B cell (primary cell): ENCODE results near the gene MYO1C. TPM values are rescaled to one million over a fixed set of nuclear protein-coding genes. Genes with fewer than 3 reads are reported as not detected.
"Not testable (repeated sequence)": the region's sequence is repeated elsewhere in the genome, so short reads cannot be mapped to it uniquely, and the experiment has no call there.

Source experiments
- ATAC-seq: fragments of 200-7000 bp; cut with Tn5 transposase; one replicate; pipeline ENCODE4 v1.10.0; 2021; ENCODE audit warnings: low read depth, mild to moderate bottlenecking, moderate number of reproducible peaks, moderate library complexity
- CTCF ChIA-PET: fragments of 350-600 bp; sonication (Branson Sonifier 250); formaldehyde crosslinking; loops from one replicate; lab custom pipeline; 2021; ENCODE audit warnings: antibody characterized with exemption, inconsistent platforms; lab: Charles Lee
- POLR2A ChIA-PET: fragments of 350-600 bp; sonication (Branson Sonifier 250); formaldehyde crosslinking; loops from one replicate; lab custom pipeline; 2021; ENCODE audit warnings: antibody characterized with exemption; lab: Charles Lee
- DNase-seq: peaks from one replicate; pipeline ENCODE4 v3.0.0; 2013
- H2AFZ ChIP-seq: 2 replicates; pipeline ENCODE4 v1.6.1; 2012; ENCODE audit warnings: mild to moderate bottlenecking, low read depth, low read length; ENCODE audit not compliant: insufficient read depth, poor library complexity, severe bottlenecking
- H3K27ac ChIP-seq, 2 donors: 1 replicate in 1 of 2; 2 replicates in 1 of 2; pipeline ENCODE4 v1.5.1; 2012 to 2013; ENCODE audit warnings: low read length in 2 of 2, mild to moderate bottlenecking in 2 of 2, moderate library complexity in 1 of 2
- H3K27me3 ChIP-seq, 4 experiments: fragments of 200-600 bp in 1 of 4; sonication (generic) in 1 of 4; replicated peaks in 1 of 4; 1 replicate in 2 of 4; 2 replicates in 2 of 4; pipeline versions ENCODE4 v1.6.1 to v1.7.0; 2013 to 2016; ENCODE audit warnings: low read length in 3 of 4, mild to moderate bottlenecking in 2 of 4, mixed read lengths in 1 of 4, moderate library complexity in 1 of 4; ENCODE audit not compliant: insufficient read depth in 4 of 4, control insufficient read depth in 3 of 4; ENCODE audit errors: control extremely low read depth in 1 of 4
- H3K36me3 ChIP-seq, 2 experiments: replicated peaks in 1 of 2; 1 replicate in 1 of 2; 2 replicates in 1 of 2; pipeline versions ENCODE4 v1.6.1 to v1.7.1; 2013; ENCODE audit warnings: low read length in 1 of 2; ENCODE audit not compliant: insufficient read depth in 2 of 2, control insufficient read depth in 1 of 2; ENCODE audit errors: control extremely low read depth in 1 of 2, extremely low read depth in 1 of 2
- H3K4me1 ChIP-seq, 2 donors: fragments of 200-600 bp in 1 of 2; sonication (generic) in 1 of 2; 1 replicate in 1 of 2; 2 replicates in 1 of 2; pipeline versions ENCODE4 v1.5.1 to v1.6.1; 2013 to 2017; ENCODE audit warnings: low read length in 2 of 2; ENCODE audit not compliant: control insufficient read depth in 2 of 2, insufficient read depth in 2 of 2
- H3K4me2 ChIP-seq: replicated peaks from 2 replicates; pipeline ENCODE3; 2012; ENCODE audit warnings: mild to moderate bottlenecking, low read depth, low read length; ENCODE audit not compliant: poor library complexity, severe bottlenecking
- H3K4me3 ChIP-seq, 5 experiments: fragments of 200-600 bp in 1 of 5; sonication (generic) in 1 of 5; 1 replicate in 3 of 5; 2 replicates in 2 of 5; pipeline versions ENCODE4 v1.5.1 to v1.7.0; 2011 to 2016; ENCODE audit warnings: low read length in 4 of 5, mild to moderate bottlenecking in 4 of 5, low read depth in 2 of 5, control low read depth in 1 of 5, moderate library complexity in 1 of 5; ENCODE audit not compliant: insufficient read depth in 1 of 5; ENCODE audit errors: control extremely low read depth in 1 of 5, extremely low read depth in 1 of 5
- H3K79me2 ChIP-seq: fragments of 200-600 bp; sonication (generic); one replicate; pipeline ENCODE4 v1.6.0; 2016; ENCODE audit warnings: low read length; ENCODE audit not compliant: control insufficient read depth, insufficient read depth
- H3K9ac ChIP-seq: fragments of 200-600 bp; sonication (generic); 2 replicates; pipeline ENCODE4 v1.6.1; 2017; ENCODE audit warnings: mild to moderate bottlenecking, low read length, moderate library complexity
- H3K9me3 ChIP-seq, 3 donors: one replicate each; pipeline versions ENCODE4 v1.6.1 to v1.7.1; 2013; ENCODE audit warnings: low read length in 2 of 3; ENCODE audit not compliant: control insufficient read depth in 2 of 3, insufficient read depth in 1 of 3; ENCODE audit errors: control extremely low read depth in 1 of 3
- H4K20me1 ChIP-seq: 2 replicates; pipeline ENCODE4 v1.6.0; 2012; ENCODE audit warnings: mild to moderate bottlenecking, low read length; ENCODE audit not compliant: insufficient read depth, control insufficient read depth, poor library complexity, severe bottlenecking
- H3K27ac Mint-ChIP-seq: one replicate; pipeline ENCODE4 v1.8.0; 2021; ENCODE audit warnings: mixed read lengths
- H3K27me3 Mint-ChIP-seq: one replicate; pipeline ENCODE4 v1.8.0; 2021; ENCODE audit warnings: mixed read lengths
- H3K4me1 Mint-ChIP-seq: one replicate; pipeline ENCODE4 v1.8.0; 2021; ENCODE audit warnings: mixed read lengths
- H3K4me3 Mint-ChIP-seq: one replicate; pipeline ENCODE4 v1.8.0; 2021; ENCODE audit warnings: mixed read lengths
- H3K9me3 Mint-ChIP-seq: one replicate; pipeline ENCODE4 v1.8.0; 2022; ENCODE audit warnings: mixed read lengths; ENCODE audit not compliant: insufficient read depth
- EZH2 ChIP-seq: IDR thresholded peaks from 2 replicates; pipeline ENCODE4 v1.6.1; 2012; ENCODE audit warnings: borderline replicate concordance, low read depth, mild to moderate bottlenecking, moderate library complexity, low read length; ENCODE audit not compliant: insufficient read depth, poor library complexity, severe bottlenecking
- WGBS: methylation state at CpG from one replicate; pipeline ENCODE4 v1.1.5; 2013; ENCODE audit warnings: missing lambda C conversion rate; ENCODE audit not compliant: insufficient coverage; 5-methylcytosine and 5-hydroxymethylcytosine counted together
- intact Hi-C: fragments of 100-400 bp; cut with micrococcal nuclease; formaldehyde crosslinking; loops from one replicate; pipeline ENCODE4 v1.10.0; 2022
- polyA plus RNA-seq: library from polyadenylated mRNA; depleted of rRNA; stranded (reverse); fragments of >200 nt; gene quantifications from 2 replicates; pipeline ENCODE4 v1.2.3, GENCODE V29; 2012
- total RNA-seq, 2 donors: library from RNA; stranded (reverse); fragments of 120-200 nt in 1 of 2; gene quantifications; 1 replicate in 1 of 2; 2 replicates in 1 of 2; pipeline versions ENCODE4 v1.2.3 to v1.2.4, GENCODE V29; 2013 to 2022
- TF ChIP-seq, protein P1 (sequence below): fragments of 200-600 bp; IDR thresholded peaks from one replicate; pipeline ENCODE4 v1.8.0; 2022; ENCODE audit warnings: antibody characterized with exemption, mild to moderate bottlenecking

MYO1C gene
- total and polyA plus RNA-seq, 2 donors (not counting 1 experiment from before 2014, with no cell fraction given) = 54.7 to 81.7 TPM

DNA sequence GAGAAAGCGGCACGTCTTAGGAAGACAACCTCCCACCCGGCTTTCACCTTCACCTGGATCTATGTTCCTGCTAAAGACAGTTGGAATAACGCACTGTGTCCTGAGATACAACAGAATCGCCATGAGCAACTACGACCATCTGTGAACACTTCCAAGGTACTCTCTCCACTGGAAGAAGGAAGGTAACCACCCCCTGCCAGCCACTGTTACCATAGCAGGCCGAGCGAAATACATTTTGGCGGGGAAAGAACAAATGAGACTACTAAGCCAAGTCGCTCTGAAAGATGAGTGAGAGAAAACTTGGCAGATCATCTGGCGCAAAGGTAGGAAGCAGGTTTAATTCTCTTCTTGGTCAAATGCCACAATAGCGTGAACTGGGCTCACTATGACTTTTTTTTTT, 46.3 kb downstream of the MYO1C start:
- Histone ChIP-seq H4K20me1 (peaks cover 87% of the 10 kb centered on the region), H3K36me3 (peaks cover 0 to 5% of the 10 kb centered on the region in 2 experiments), H3K4me1 (peaks cover 6 to 10% of the 10 kb centered on the region in 2 donors), H3K9me3 (no peaks in the 10 kb centered on the region), H3K27me3 (no peaks in the 10 kb centered on the region), H3K4me2 (no peak overlapping the region), H2AFZ (no peak overlapping the region), H3K9ac (no peak overlapping the region), H3K4me3 (no peak overlapping the region), H3K79me2 (peaks cover 100% of the 10 kb centered on the region), H3K27ac (no peak overlapping the region)
- Mint-ChIP-seq H3K9me3 (no peaks in the 10 kb centered on the region), H3K27ac (no peak overlapping the region), H3K4me3 (no peak overlapping the region), H3K4me1 (peaks cover 29% of the 10 kb centered on the region), H3K27me3 (no peaks in the 10 kb centered on the region)
- ChIA-PET POLR2A (interaction anchor here (0.6 to 1.4 kb wide), 2 partner anchors 14 to 41 kb away, joined by 4 read pairs; no protein-coding TSS in a partner anchor), CTCF (no interaction called here)
- TF ChIP-seq, protein P1, sequence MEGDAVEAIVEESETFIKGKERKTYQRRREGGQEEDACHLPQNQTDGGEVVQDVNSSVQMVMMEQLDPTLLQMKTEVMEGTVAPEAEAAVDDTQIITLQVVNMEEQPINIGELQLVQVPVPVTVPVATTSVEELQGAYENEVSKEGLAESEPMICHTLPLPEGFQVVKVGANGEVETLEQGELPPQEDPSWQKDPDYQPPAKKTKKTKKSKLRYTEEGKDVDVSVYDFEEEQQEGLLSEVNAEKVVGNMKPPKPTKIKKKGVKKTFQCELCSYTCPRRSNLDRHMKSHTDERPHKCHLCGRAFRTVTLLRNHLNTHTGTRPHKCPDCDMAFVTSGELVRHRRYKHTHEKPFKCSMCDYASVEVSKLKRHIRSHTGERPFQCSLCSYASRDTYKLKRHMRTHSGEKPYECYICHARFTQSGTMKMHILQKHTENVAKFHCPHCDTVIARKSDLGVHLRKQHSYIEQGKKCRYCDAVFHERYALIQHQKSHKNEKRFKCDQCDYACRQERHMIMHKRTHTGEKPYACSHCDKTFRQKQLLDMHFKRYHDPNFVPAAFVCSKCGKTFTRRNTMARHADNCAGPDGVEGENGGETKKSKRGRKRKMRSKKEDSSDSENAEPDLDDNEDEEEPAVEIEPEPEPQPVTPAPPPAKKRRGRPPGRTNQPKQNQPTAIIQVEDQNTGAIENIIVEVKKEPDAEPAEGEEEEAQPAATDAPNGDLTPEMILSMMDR = no peak
- no peak for TF ChIP-seq EZH2
- 93% methylated on average over 8 of the region's 12 CpGs for WGBS
- intact Hi-C loops = no loop called here
- DNase-seq (no peak), ATAC-seq (no peak)

DNA sequence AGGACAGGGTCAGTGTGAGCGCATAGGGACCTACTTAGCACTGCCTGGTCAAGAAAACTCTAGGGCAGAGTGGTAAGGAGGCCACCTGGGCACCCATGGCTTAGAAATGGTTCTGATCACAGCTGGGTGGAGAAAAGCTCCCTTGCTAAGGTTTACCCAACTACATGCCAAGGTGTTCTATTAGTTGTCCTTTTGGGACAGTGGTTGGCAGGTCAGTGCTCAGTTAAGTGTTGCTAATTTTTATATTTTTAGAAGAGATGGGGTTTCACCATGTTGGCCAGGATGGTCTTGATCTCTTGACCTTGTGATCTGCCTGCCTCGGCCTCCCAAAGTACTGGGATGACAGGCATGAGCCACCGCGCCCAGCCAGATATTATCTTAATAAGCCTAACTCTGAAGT, 46.8 kb downstream of the MYO1C start:
- H2AFZ ChIP-seq, H3K27ac Mint-ChIP-seq, H3K27me3 Mint-ChIP-seq, H3K27ac ChIP-seq, H3K9me3 Mint-ChIP-seq, H3K36me3 ChIP-seq, H3K4me3 Mint-ChIP-seq, H3K4me2 ChIP-seq, H3K27me3 ChIP-seq, intact Hi-C loops, H3K9me3 ChIP-seq, H3K9ac ChIP-seq, ATAC-seq, DNase-seq, H3K4me3 ChIP-seq: not testable (repeated sequence)
- CTCF ChIA-PET = interaction anchor here (0.6 kb wide), 1 partner anchor 122 kb away, joined by 6 read pairs; no protein-coding TSS in a partner anchor
- peaks cover 29% of the 10 kb centered on the region for H3K4me1 Mint-ChIP-seq
- POLR2A ChIA-PET = interaction anchor here (0.6 to 1.4 kb wide), 2 partner anchors 14 to 42 kb away, joined by 4 read pairs; no protein-coding TSS in a partner anchor
- peaks cover 89% of the 10 kb centered on the region for H4K20me1 ChIP-seq
- H3K4me1 ChIP-seq = peaks cover 6 to 10% of the 10 kb centered on the region in 2 donors
- H3K79me2 ChIP-seq = peaks cover 100% of the 10 kb centered on the region
- 94% methylated on average over 4 of the region's 4 CpGs for WGBS

GRCh38 chr17:1442721-1443120, 49.8 kb downstream of the MYO1C start:
- DNase-seq, H3K9ac ChIP-seq, H3K27ac Mint-ChIP-seq, H3K9me3 ChIP-seq, H3K27me3 Mint-ChIP-seq, H3K36me3 ChIP-seq, H3K4me3 ChIP-seq, H2AFZ ChIP-seq, H3K27me3 ChIP-seq, POLR2A ChIA-PET, H3K27ac ChIP-seq, ATAC-seq, H3K4me3 Mint-ChIP-seq, H3K4me2 ChIP-seq, H3K4me1 ChIP-seq, intact Hi-C loops, H3K9me3 Mint-ChIP-seq: not testable (repeated sequence)
- peaks cover 24% of the 10 kb centered on the region for H3K4me1 Mint-ChIP-seq
- CTCF ChIA-PET = interaction anchor here (2.7 kb wide), 1 partner anchor 77 kb away, joined by 9 read pairs; no protein-coding TSS in a partner anchor
- 90% methylated on average over 5 of the region's 6 CpGs for whole genome bisulfite sequencing
- Histone ChIP-seq H4K20me1 (peaks cover 88% of the 10 kb centered on the region), H3K79me2 (peaks cover 100% of the 10 kb centered on the region)
